Measurements from ENCODE around the gene SPTBN5. TPM values are rescaled to one million over a fixed set of nuclear protein-coding genes. Genes with fewer than 3 reads are reported as not detected.

Gene SPTBN5
- polyA plus RNA-seq, 12 donors, result 1.9 to 6.0 (median 4.2) TPM; not detected in 1

- peak; percentile 80 for DNase-seq
These were observed 10.7 kb upstream of the SPTBN5 start for GRCh38 chr15:41904541-41905005.

GRCh38 chr15:41903782-41904181 lies 9.9 kb upstream of the SPTBN5 start:
- DNase-seq, result no peak

- DNase-seq, result no peak
These were observed 7.6 kb upstream of the SPTBN5 start for GRCh38 chr15:41901431-41901830.

GRCh38 chr15:41900526-41901380 lies 6.9 kb upstream of the SPTBN5 start:
- DNase-seq, result no peak

- no peak for DNase-seq
These were observed 6.1 kb upstream of the SPTBN5 start for GRCh38 chr15:41899854-41900442.

- no peak for DNase-seq
These were observed 3.5 kb upstream of the SPTBN5 start for GRCh38 chr15:41897363-41897799.

- no peak for DNase-seq
These were observed 2.7 kb upstream of the SPTBN5 start for GRCh38 chr15:41896566-41896965.

GRCh38 chr15:41895957-41896356 lies 2.1 kb upstream of the SPTBN5 start:
- no peak for DNase-seq

- DNase-seq, result no peak
These were observed 1.6 kb upstream of the SPTBN5 start for GRCh38 chr15:41895491-41895890.

GRCh38 chr15:41894791-41895463 lies 1.1 kb upstream of the SPTBN5 start:
- no peak for DNase-seq

GRCh38 chr15:41894251-41894790 lies 468 bp upstream of the SPTBN5 start:
- no peak for DNase-seq

- DNase-seq, result no peak
These were observed 1.0 kb downstream of the SPTBN5 start for GRCh38 chr15:41892621-41893421.

- DNase-seq, result no peak
These were observed 1.9 kb downstream of the SPTBN5 start for GRCh38 chr15:41891946-41892345.

GRCh38 chr15:41891226-41891625 lies 2.6 kb downstream of the SPTBN5 start:
- no peak for DNase-seq

GRCh38 chr15:41890050-41890690 lies 3.7 kb downstream of the SPTBN5 start:
- no peak for DNase-seq

- DNase-seq, result no peak
These were observed 5.1 kb downstream of the SPTBN5 start for GRCh38 chr15:41888662-41889253.

GRCh38 chr15:41887893-41888292 lies 6.0 kb downstream of the SPTBN5 start:
- no peak for DNase-seq

GRCh38 chr15:41887161-41887560 lies 6.7 kb downstream of the SPTBN5 start:
- no peak for DNase-seq

GRCh38 chr15:41886741-41887140 lies 7.1 kb downstream of the SPTBN5 start:
- no peak for DNase-seq

- DNase-seq, result no peak
These were observed 8.0 kb downstream of the SPTBN5 start for GRCh38 chr15:41885841-41886240.

- DNase-seq, result no peak
These were observed 8.5 kb downstream of the SPTBN5 start for GRCh38 chr15:41885321-41885720.

Data from muscle of arm (tissue), 12 donors.